Endodermal cell (in vitro differentiated cells): Measurements from ENCODE around the gene CFAP20. TPM values are rescaled to one million over a fixed set of nuclear protein-coding genes. Genes with fewer than 3 reads are reported as not detected.
A peak's percentile ranks its signal among the peaks of the same experiment; 100 is the strongest.

Experiments used
- DNase-seq: peaks from one replicate; pipeline ENCODE4 v3.0.0-alpha.2; 2017
- H3K27ac ChIP-seq: 2 replicates; pipeline ENCODE4 v1.5.1; 2013; ENCODE audit warnings: mild to moderate bottlenecking, low read depth, low read length, moderate library complexity
- H3K27me3 ChIP-seq: 2 replicates; pipeline ENCODE4 v1.6.1; 2013; ENCODE audit warnings: mild to moderate bottlenecking, low read length, moderate library complexity; ENCODE audit not compliant: insufficient read depth, control insufficient read depth, poor library complexity, severe bottlenecking
- H3K36me3 ChIP-seq: 2 replicates; pipeline ENCODE4 v1.7.0; 2013; ENCODE audit warnings: mild to moderate bottlenecking, low read length, moderate library complexity; ENCODE audit not compliant: control insufficient read depth, insufficient read depth
- H3K4me1 ChIP-seq: one replicate; pipeline ENCODE4 v1.7.0; 2013; ENCODE audit warnings: low read length; ENCODE audit not compliant: control insufficient read depth, insufficient read depth
- H3K4me3 ChIP-seq: 2 replicates; pipeline ENCODE4 v1.5.1; 2013; ENCODE audit warnings: mild to moderate bottlenecking, low read length, moderate library complexity
- H3K9ac ChIP-seq: 2 replicates; pipeline ENCODE4 v1.6.1; 2013; ENCODE audit warnings: mild to moderate bottlenecking, low read length, moderate library complexity; ENCODE audit not compliant: poor library complexity, severe bottlenecking; ENCODE audit errors: extremely low read depth
- H3K9me3 ChIP-seq: 2 replicates; pipeline ENCODE4 v1.6.1; 2013; ENCODE audit warnings: mild to moderate bottlenecking, low read length, moderate library complexity; ENCODE audit not compliant: control insufficient read depth
- H3K27ac Mint-ChIP-seq: 2 replicates; pipeline ENCODE4 v1.8.0; 2020; ENCODE audit warnings: mixed read lengths
- H3K27me3 Mint-ChIP-seq: 2 replicates; pipeline ENCODE4 v1.8.0; 2021; ENCODE audit warnings: mild to moderate bottlenecking, mixed read lengths; ENCODE audit not compliant: insufficient read depth
- H3K36me3 Mint-ChIP-seq: 2 replicates; pipeline ENCODE4 v1.8.0; 2020; ENCODE audit warnings: low read depth, mixed read lengths
- H3K4me1 Mint-ChIP-seq: 2 replicates; pipeline ENCODE4 v1.8.0; 2020; ENCODE audit warnings: mixed read lengths
- H3K4me3 Mint-ChIP-seq: 2 replicates; pipeline ENCODE4 v1.8.0; 2020; ENCODE audit warnings: mild to moderate bottlenecking, moderate library complexity, mixed read lengths
- H3K9me3 Mint-ChIP-seq: 2 replicates; pipeline ENCODE4 v1.8.0; 2020; ENCODE audit warnings: mild to moderate bottlenecking, mixed read lengths
- CTCF ChIP-seq: fragments of 200-600 bp; sonication (generic); conservative IDR thresholded peaks from 2 replicates; pipeline ENCODE4 v1.5.0; 2021; ENCODE audit warnings: antibody characterized with exemption, mild to moderate bottlenecking
- WGBS, 2 experiments: methylation state at CpG; one replicate each; pipeline versions ENCODE4 v1.1.5 to v1.1.7; 2013; ENCODE audit warnings: missing lambda C conversion rate in 2 of 2, mixed read lengths in 1 of 2; ENCODE audit not compliant: insufficient coverage in 1 of 2, insufficient read length in 1 of 2; 5-methylcytosine and 5-hydroxymethylcytosine counted together
- total RNA-seq, 2 donors: library from RNA; stranded (reverse); fragmentation: NEBNext Ultra II Directional in 1 of 2; extraction: Animal tissue kit (Norgen Biotek cat#: 25700) in 1 of 2; gene quantifications; 2 replicates in 1 of 2; 3 replicates in 1 of 2; pipeline ENCODE4 v1.2.1, GENCODE V29; 2021

CFAP20 gene
- total RNA-seq, 2 donors from 2014 or later = 55.2 to 57.2 TPM

GRCh38 chr16:58157951-58158540 lies 28.9 kb upstream of the CFAP20 start:
- no peaks in the 10 kb centered on the region for H3K4me1 Mint-ChIP-seq
- WGBS, 2 experiments = 90 to 91% methylated on average over 24 to 29 of the region's 29 CpGs
- no peaks in the 10 kb centered on the region for H3K9me3 ChIP-seq

GRCh38 chr16:58157239-58157638 lies 28.1 kb upstream of the CFAP20 start:
- Mint-ChIP-seq H3K9me3 (no peaks in the 10 kb centered on the region), H3K27me3 (no peaks in the 10 kb centered on the region), H3K4me3 (no peak overlapping the region), H3K27ac (no peak overlapping the region), H3K4me1 (no peaks in the 10 kb centered on the region), H3K36me3 (peaks cover 32% of the 10 kb centered on the region)
- no peak for DNase-seq
- peaks cover 28% of the 10 kb centered on the region for H3K36me3 ChIP-seq
- no peaks in the 10 kb centered on the region for H3K27me3 ChIP-seq
- H3K4me3 ChIP-seq = no peak overlapping the region
- no peak overlapping the region for H3K9ac ChIP-seq
- no peak for TF ChIP-seq CTCF
- H3K9me3 ChIP-seq = no peaks in the 10 kb centered on the region
- WGBS, 2 experiments = 75 to 90% methylated on average over 1 to 2 of the region's 2 CpGs
- H3K4me1 ChIP-seq = no peaks in the 10 kb centered on the region
- no peak overlapping the region for H3K27ac ChIP-seq

More at GRCh38 chr16:58157951-58158540, 28.9 kb upstream of the CFAP20 start:
- Histone ChIP-seq H3K4me3 (no peak overlapping the region), H3K4me1 (no peaks in the 10 kb centered on the region), H3K36me3 (peaks cover 36% of the 10 kb centered on the region), H3K27me3 (no peaks in the 10 kb centered on the region), H3K27ac (no peak overlapping the region), H3K9ac (no peak overlapping the region)
- H3K27me3 Mint-ChIP-seq = no peaks in the 10 kb centered on the region
- no peak for DNase-seq
- no peak overlapping the region for H3K4me3 Mint-ChIP-seq
- H3K9me3 Mint-ChIP-seq = no peaks in the 10 kb centered on the region
- no peak for TF ChIP-seq CTCF
- H3K36me3 Mint-ChIP-seq = peaks cover 37% of the 10 kb centered on the region
- H3K27ac Mint-ChIP-seq = peak overlapping the region; percentile 41

GRCh38 chr16:58155839-58156238 lies 26.7 kb upstream of the CFAP20 start:
- no peak overlapping the region for H3K27ac ChIP-seq
- no peaks in the 10 kb centered on the region for H3K27me3 Mint-ChIP-seq
- H3K4me1 ChIP-seq = no peaks in the 10 kb centered on the region
- peaks cover 14% of the 10 kb centered on the region for H3K36me3 ChIP-seq
- 89% methylated on average over 2 of the region's 2 CpGs; no CpG with 5 or more reads in 1 of the 2 experiments for WGBS, 2 experiments
- H3K27ac Mint-ChIP-seq = no peak overlapping the region
- no peaks in the 10 kb centered on the region for H3K9me3 ChIP-seq
- no peak for TF ChIP-seq CTCF
- no peaks in the 10 kb centered on the region for H3K27me3 ChIP-seq
- H3K9me3 Mint-ChIP-seq = no peaks in the 10 kb centered on the region
- H3K9ac ChIP-seq = no peak overlapping the region
- H3K4me3 Mint-ChIP-seq = no peak overlapping the region
- no peak overlapping the region for H3K4me3 ChIP-seq
- H3K36me3 Mint-ChIP-seq = peaks cover 19% of the 10 kb centered on the region
- H3K4me1 Mint-ChIP-seq = no peaks in the 10 kb centered on the region
- DNase-seq = no peak
